ENCODE measurements around the gene WDFY2. TPM values are rescaled to one million over a fixed set of nuclear protein-coding genes. Genes with fewer than 3 reads are reported as not detected.

WDFY2 gene
- total RNA-seq = 1.1 and 2.0 TPM in 2 replicates

DNA sequence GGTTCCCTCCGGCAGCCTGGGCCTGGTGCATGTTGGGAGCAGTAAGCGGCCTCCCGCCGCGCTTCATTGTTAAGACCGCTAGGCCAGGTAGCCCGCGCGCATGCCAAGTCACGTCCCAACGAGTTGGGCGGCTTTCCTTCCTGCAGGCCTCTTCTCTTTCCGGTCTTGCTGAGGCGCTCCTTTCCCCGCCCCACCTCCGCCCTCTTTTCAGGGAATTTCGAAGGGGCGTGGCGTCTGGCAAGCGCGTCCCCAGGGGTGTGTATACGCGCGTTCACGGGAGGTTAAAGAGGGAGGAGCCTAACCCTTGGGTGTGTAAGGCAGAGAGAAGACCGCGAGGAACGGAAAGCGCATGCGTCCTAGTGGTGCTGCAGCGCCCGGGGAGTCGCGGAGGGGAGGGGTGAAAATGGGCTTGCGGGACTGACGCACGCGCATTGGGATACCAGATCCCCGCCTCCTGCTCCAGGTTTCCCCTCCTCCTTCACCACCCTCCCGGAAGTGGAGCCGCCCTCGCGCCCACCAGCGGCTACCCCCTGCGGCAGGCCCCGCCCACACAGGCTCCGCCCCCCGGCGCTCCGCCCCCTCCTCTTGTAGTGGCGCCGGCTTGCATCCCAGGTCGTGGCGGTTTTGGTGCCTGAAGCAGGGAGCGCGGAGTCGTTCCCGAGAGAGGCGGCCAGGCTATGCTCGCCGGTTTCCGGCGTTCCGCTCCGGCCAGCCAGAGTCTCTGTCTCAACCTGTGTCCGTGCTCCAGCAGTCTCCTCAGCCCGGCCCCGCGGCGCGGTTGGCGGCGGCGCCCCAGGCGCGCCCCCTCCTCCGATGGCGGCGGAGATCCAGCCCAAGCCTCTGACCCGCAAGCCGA is at the start of gene WDFY2:
Gene WDFY2, plus strand, starts transcription at position 588 of the 856 bp plus-strand sequence. Its CDS starts 226 bp downstream, at position 814.

GRCh38 chr13:51803422-51804294 is 219.4 kb downstream of the WDFY2 start, which contains the start of gene DHRS12:
TSS of gene DHRS12 (minus strand) at chr13:51804163. CDS start at chr13:51799659, 4,504 bp downstream.

Other genes with a start within 250 kb of the WDFY2 start
- not detected in 2 replicates for gene SERPINE3, start 244.8 kb upstream of the WDFY2 start, total RNA-seq
- 19.4 and 20.3 TPM in 2 replicates for gene INTS6, start 131.4 kb upstream of the WDFY2 start, total RNA-seq
- 3.8 and 10.3 TPM in 2 replicates for gene DHRS12, start 219.7 kb downstream of the WDFY2 start, total RNA-seq

Measured in mammary microvascular endothelial cell (primary cell).